H9 (cell line): ENCODE measurements around the gene PDE1C. TPM values are rescaled to one million over a fixed set of nuclear protein-coding genes. Genes with fewer than 3 reads are reported as not detected.

Experiments
- DNase-seq: peaks from one replicate; pipeline ENCODE4 v3.0.0-alpha.2; 2017
- H2AFZ ChIP-seq: one replicate; pipeline ENCODE4 v1.6.1; 2013; ENCODE audit warnings: mild to moderate bottlenecking, low read length, control low read depth, moderate library complexity
- H2AK5ac ChIP-seq: 2 replicates; pipeline ENCODE4 v1.6.1; 2013; ENCODE audit warnings: low read length, control low read depth, mixed read lengths; ENCODE audit not compliant: insufficient read length
- H2BK120ac ChIP-seq: one replicate; pipeline ENCODE4 v1.6.1; 2013; ENCODE audit warnings: low read depth, mild to moderate bottlenecking, low read length, control low read depth, inconsistent platforms; ENCODE audit not compliant: poor library complexity, severe bottlenecking
- H2BK12ac ChIP-seq: 2 replicates; pipeline ENCODE4 v1.6.1; 2013; ENCODE audit warnings: low read length, control low read depth, mixed read lengths, low read depth; ENCODE audit not compliant: insufficient read length
- H2BK15ac ChIP-seq: 2 replicates; pipeline ENCODE4 v1.6.1; 2013; ENCODE audit warnings: low read depth, low read length, control low read depth
- H2BK20ac ChIP-seq: one replicate; pipeline ENCODE4 v1.6.1; 2013; ENCODE audit warnings: low read depth, mild to moderate bottlenecking, low read length, control low read depth, inconsistent platforms; ENCODE audit not compliant: poor library complexity, severe bottlenecking
- H2BK5ac ChIP-seq: 2 replicates; pipeline ENCODE4 v1.6.1; 2013; ENCODE audit warnings: low read length, control low read depth, mixed read lengths; ENCODE audit not compliant: insufficient read length
- H3K14ac ChIP-seq: 2 replicates; pipeline ENCODE4 v1.6.1; 2013; ENCODE audit warnings: low read length, control low read depth; ENCODE audit not compliant: insufficient read depth
- H3K18ac ChIP-seq: 2 replicates; pipeline ENCODE4 v1.6.1; 2013; ENCODE audit warnings: low read depth, mild to moderate bottlenecking, mixed read lengths, low read length, control low read depth; ENCODE audit not compliant: insufficient read length
- H3K23ac ChIP-seq: 2 replicates; pipeline ENCODE4 v1.6.1; 2013; ENCODE audit warnings: low read length, control low read depth, mixed read lengths, low read depth; ENCODE audit not compliant: insufficient read length
- H3K23me2 ChIP-seq: 2 replicates; pipeline ENCODE4 v1.6.1; 2013; ENCODE audit warnings: low read depth, mild to moderate bottlenecking, mixed read lengths, low read length, control low read depth; ENCODE audit not compliant: insufficient read length, poor library complexity, severe bottlenecking
- H3K27ac ChIP-seq: 2 replicates; pipeline ENCODE4 v1.5.1; 2013; ENCODE audit warnings: low read length, control low read depth, mixed read lengths, low read depth; ENCODE audit not compliant: insufficient read length
- H3K27me3 ChIP-seq: 2 replicates; pipeline ENCODE4 v1.6.1; 2013; ENCODE audit warnings: low read length, control low read depth, inconsistent platforms; ENCODE audit not compliant: insufficient read depth
- H3K4ac ChIP-seq: 2 replicates; pipeline ENCODE4 v1.6.1; 2013; ENCODE audit warnings: low read depth, mild to moderate bottlenecking, control low read depth, inconsistent platforms, low read length, moderate library complexity
- H3K4me1 ChIP-seq: 2 replicates; pipeline ENCODE4 v1.6.1; 2013; ENCODE audit warnings: low read length, control low read depth, inconsistent platforms; ENCODE audit not compliant: insufficient read depth
- H3K4me2 ChIP-seq: 2 replicates; pipeline ENCODE4 v1.6.1; 2013; ENCODE audit warnings: low read length, control low read depth, mixed read lengths; ENCODE audit not compliant: insufficient read length, insufficient read depth
- H3K56ac ChIP-seq: 2 replicates; pipeline ENCODE4 v1.6.1; 2013; ENCODE audit warnings: low read depth, mild to moderate bottlenecking, mixed read lengths, low read length, control low read depth; ENCODE audit not compliant: insufficient read length
- H3K79me1 ChIP-seq: 2 replicates; pipeline ENCODE4 v1.6.1; 2013; ENCODE audit warnings: low read depth, mild to moderate bottlenecking, moderate library complexity, low read length, control low read depth, inconsistent platforms; ENCODE audit not compliant: insufficient read depth, poor library complexity, severe bottlenecking
- H3K79me2 ChIP-seq: 2 replicates; pipeline ENCODE4 v1.6.1; 2013; ENCODE audit warnings: low read length, control low read depth, inconsistent platforms; ENCODE audit not compliant: insufficient read depth
- H3K9ac ChIP-seq: 2 replicates; pipeline ENCODE4 v1.6.1; 2013; ENCODE audit warnings: low read length, control low read depth, mixed read lengths; ENCODE audit not compliant: insufficient read length; ENCODE audit errors: extremely low read depth
- H3K9me3 ChIP-seq: one replicate; pipeline ENCODE4 v1.6.1; 2013; ENCODE audit warnings: low read depth, low read length, inconsistent platforms; ENCODE audit not compliant: control insufficient read depth
- H3T11ph ChIP-seq: one replicate; pipeline ENCODE4 v1.6.1; 2013; ENCODE audit warnings: mild to moderate bottlenecking, low read length, control low read depth, inconsistent platforms
- H4K20me1 ChIP-seq: one replicate; pipeline ENCODE4 v1.6.1; 2013; ENCODE audit not compliant: control insufficient read depth, insufficient read length, insufficient read depth
- H4K5ac ChIP-seq: 2 replicates; pipeline ENCODE4 v1.6.1; 2013; ENCODE audit warnings: low read depth, mild to moderate bottlenecking, mixed read lengths, low read length, control low read depth; ENCODE audit not compliant: insufficient read length
- H4K8ac ChIP-seq: replicated peaks from 2 replicates; pipeline ENCODE4 v1.6.1; 2013; ENCODE audit warnings: low read length, control low read depth, mixed read lengths, low read depth; ENCODE audit not compliant: insufficient read length
- H4K91ac ChIP-seq: 2 replicates; pipeline ENCODE4 v1.6.1; 2013; ENCODE audit warnings: low read depth, mild to moderate bottlenecking, moderate library complexity, mixed read lengths, low read length, control low read depth; ENCODE audit not compliant: insufficient read length
- H3K27ac Mint-ChIP-seq, 3 experiments: 2 replicates in 2 of 3; 3 replicates in 1 of 3; pipeline ENCODE4 v1.8.0; 2020 to 2021; ENCODE audit warnings: mixed read lengths in 3 of 3, mild to moderate bottlenecking in 1 of 3, moderate library complexity in 1 of 3
- H3K27me3 Mint-ChIP-seq: 2 replicates; pipeline ENCODE4 v1.8.0; 2021; ENCODE audit warnings: low read depth, mild to moderate bottlenecking, moderate library complexity, mixed read lengths
- H3K36me3 Mint-ChIP-seq, 3 experiments: 2 replicates in 2 of 3; 3 replicates in 1 of 3; pipeline ENCODE4 v1.8.0; 2020 to 2021; ENCODE audit warnings: low read depth in 3 of 3, mixed read lengths in 3 of 3; ENCODE audit not compliant: insufficient read depth in 1 of 3
- H3K4me1 Mint-ChIP-seq, 2 experiments: 2 replicates each; pipeline ENCODE4 v1.8.0; 2020; ENCODE audit warnings: mixed read lengths in 2 of 2
- H3K4me3 Mint-ChIP-seq, 2 experiments: 2 replicates in 1 of 2; 3 replicates in 1 of 2; pipeline ENCODE4 v1.8.0; 2020 to 2021; ENCODE audit warnings: mild to moderate bottlenecking in 2 of 2, mixed read lengths in 2 of 2, moderate library complexity in 1 of 2
- H3K9me3 Mint-ChIP-seq, 2 experiments: 2 replicates in 1 of 2; 3 replicates in 1 of 2; pipeline ENCODE4 v1.8.0; 2020; ENCODE audit warnings: mild to moderate bottlenecking in 2 of 2, mixed read lengths in 2 of 2, moderate library complexity in 1 of 2
- CTCF ChIP-seq: fragments of 200-600 bp; sonication (generic); conservative IDR thresholded peaks from 3 replicates; pipeline ENCODE4 v1.8.0; 2021; ENCODE audit warnings: antibody characterized with exemption, mild to moderate bottlenecking
- WGBS: extraction: QIAGEN DNeasy Blood & Tissue Kit; methylation state at CpG from one replicate; pipeline ENCODE4 v1.1.7; 2013; ENCODE audit warnings: missing lambda C conversion rate, low lambda C conversion rate, mixed read lengths; ENCODE audit not compliant: insufficient read length; ENCODE audit errors: extremely low coverage; 5-methylcytosine and 5-hydroxymethylcytosine counted together
- total RNA-seq: library from RNA; stranded (reverse); gene quantifications from 2 replicates; pipeline ENCODE4 v1.2.1, GENCODE V29; 2021

Gene PDE1C
- total RNA-seq, 1 experiment from 2014 or later = 0.17 TPM

DNA sequence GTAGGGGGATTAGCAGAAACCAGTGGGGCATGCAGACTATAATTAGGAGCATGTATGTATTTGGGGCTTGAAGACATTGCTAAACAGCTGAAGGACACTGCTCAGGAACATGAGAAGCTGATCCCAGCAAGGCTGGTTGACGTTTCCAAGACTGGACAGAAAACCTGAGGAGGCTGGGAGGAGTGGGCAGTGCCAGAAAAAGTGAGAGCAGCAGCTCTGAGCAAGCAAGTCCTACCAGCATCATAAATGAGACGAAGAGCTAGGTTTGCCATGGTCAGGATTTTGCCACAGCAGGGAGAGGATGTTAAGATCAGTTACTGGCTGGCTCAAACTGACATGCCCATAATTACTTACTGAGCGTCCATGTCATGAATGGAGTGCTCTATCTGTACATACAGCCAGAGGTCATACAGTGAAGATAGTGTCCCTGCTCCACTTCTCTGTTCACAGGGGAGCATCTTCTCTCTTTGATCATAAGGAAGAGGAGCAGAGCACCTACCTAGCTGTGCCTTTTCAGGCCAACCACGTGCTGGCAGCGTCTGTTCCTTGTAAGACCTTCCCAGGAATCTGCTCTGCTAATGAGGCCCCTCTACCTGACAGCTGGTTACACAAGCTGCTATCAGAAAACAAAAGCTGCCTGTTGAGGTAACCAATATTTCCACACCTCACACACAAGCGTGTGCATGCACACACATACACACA, 44.7 kb downstream of the PDE1C start:
- DNase-seq = no peak
- Histone ChIP-seq H3K14ac (no peak overlapping the region), H3K4ac (no peak overlapping the region), H4K20me1 (no peaks in the 10 kb centered on the region), H4K91ac (no peak overlapping the region), H3K4me2 (no peak overlapping the region), H2BK15ac (no peak overlapping the region), H2AFZ (no peak overlapping the region), H3K9me3 (no peaks in the 10 kb centered on the region), H4K5ac (no peak overlapping the region), H3K4me1 (no peaks in the 10 kb centered on the region), H3K79me1 (no peaks in the 10 kb centered on the region), H2BK20ac (no peak overlapping the region), H2AK5ac (no peak overlapping the region), H2BK120ac (no peak overlapping the region), H2BK12ac (no peak overlapping the region), H3K79me2 (no peaks in the 10 kb centered on the region), H3K27me3 (no peaks in the 10 kb centered on the region), H3K9ac (no peak overlapping the region), H3K23me2 (no peaks in the 10 kb centered on the region), H4K8ac (no peak overlapping the region), H3K27ac (no peak overlapping the region), H3T11ph (no peak overlapping the region), H3K23ac (no peak overlapping the region), H3K56ac (no peak overlapping the region), H2BK5ac (no peak overlapping the region), H3K18ac (no peak overlapping the region)
- WGBS = no CpG with 5 or more reads among the region's 6 CpGs
- no peaks in the 10 kb centered on the region for H3K36me3 Mint-ChIP-seq
- H3K27ac Mint-ChIP-seq = no peak overlapping the region
- H3K27me3 Mint-ChIP-seq = peaks cover 9% of the 10 kb centered on the region
- TF ChIP-seq CTCF = no peak
- no peaks in the 10 kb centered on the region for H3K4me1 Mint-ChIP-seq
- no peak overlapping the region for H3K4me3 Mint-ChIP-seq
- no peaks in the 10 kb centered on the region for H3K9me3 Mint-ChIP-seq
